Measurements from ENCODE around the gene DHX16.
A peak's percentile ranks its signal among the peaks of the same experiment; 100 is the strongest.

DHX16 gene

GRCh38 chr6:30615219-30615957 lies 57.4 kb downstream of the DHX16 start:
- no peaks in the 10 kb centered on the region for H3K9me3 ChIP-seq (ENCODE audit: control insufficient read depth in 2 of 2, low read length in 2 of 2)
- peak overlapping the region; percentile 98 to 99 for H3K4me3 ChIP-seq (ENCODE audit: low read length in 2 of 2)
- peak overlapping the region; percentile 95 to 100 for H3K9ac ChIP-seq (ENCODE audit: low read depth in 1 of 2, low read length in 2 of 2)
- H3K36me3 ChIP-seq (ENCODE audit: control insufficient read depth in 2 of 2, insufficient read depth in 2 of 2, low read length in 2 of 2): peaks cover 17 to 18% of the 10 kb centered on the region in 2 donors
- peak overlapping the region; percentile 98 for H3K27ac ChIP-seq (ENCODE audit: low read depth in 2 of 2, low read length in 2 of 2)
- H3K27me3 ChIP-seq (ENCODE audit: control insufficient read depth in 2 of 2, insufficient read depth in 2 of 2, low read length in 2 of 2): no peaks in the 10 kb centered on the region
- peaks cover 10 to 25% of the 10 kb centered on the region in 2 donors for H3K4me1 ChIP-seq (ENCODE audit: control insufficient read depth in 2 of 2, insufficient read depth in 2 of 2, low read length in 2 of 2)

DNA sequence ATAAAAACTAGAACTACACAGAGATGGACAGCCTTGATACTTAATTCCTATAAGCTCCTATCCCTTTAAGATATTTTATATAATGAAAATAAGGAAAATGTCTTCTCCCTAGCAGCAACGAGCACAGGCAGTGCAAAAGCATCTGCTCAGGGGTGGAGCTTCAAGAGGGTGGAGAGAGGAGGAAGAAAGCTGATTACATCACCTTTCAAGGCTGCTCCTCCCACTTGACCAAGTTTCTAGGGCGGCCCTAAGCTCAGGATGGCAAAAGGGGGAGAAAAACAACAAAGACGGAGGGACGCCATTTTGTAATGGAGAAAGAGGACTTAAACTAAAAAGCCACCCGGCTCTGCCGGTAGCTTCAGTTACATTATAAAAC lies 58.0 kb downstream of the DHX16 start:
- H3K4me3 ChIP-seq (ENCODE audit: low read length in 2 of 2): peak overlapping the region; percentile 98 to 99
- H3K27ac ChIP-seq (ENCODE audit: low read depth in 2 of 2, low read length in 2 of 2): peak overlapping the region; percentile 98
- H3K4me1 ChIP-seq (ENCODE audit: control insufficient read depth in 2 of 2, insufficient read depth in 2 of 2, low read length in 2 of 2): peaks cover 10 to 25% of the 10 kb centered on the region in 2 donors
- H3K9ac ChIP-seq (ENCODE audit: low read depth in 1 of 2, low read length in 2 of 2): peak overlapping the region; percentile 95 to 100
- H3K27me3 ChIP-seq (ENCODE audit: control insufficient read depth in 2 of 2, insufficient read depth in 2 of 2, low read length in 2 of 2): no peaks in the 10 kb centered on the region
- H3K36me3 ChIP-seq (ENCODE audit: control insufficient read depth in 2 of 2, insufficient read depth in 2 of 2, low read length in 2 of 2): peaks cover 15 to 17% of the 10 kb centered on the region in 2 donors
- no peaks in the 10 kb centered on the region for H3K9me3 ChIP-seq (ENCODE audit: control insufficient read depth in 2 of 2, low read length in 2 of 2)

- Histone ChIP-seq H3K4me1 (ENCODE audit: control insufficient read depth in 2 of 2, insufficient read depth in 2 of 2, low read length in 2 of 2) (peaks cover 10 to 20% of the 10 kb centered on the region in 2 donors), H3K27ac (ENCODE audit: low read depth in 2 of 2, low read length in 2 of 2) (peak overlapping the region; percentile 56 to 98), H3K9me3 (ENCODE audit: control insufficient read depth in 2 of 2, low read length in 2 of 2) (no peaks in the 10 kb centered on the region), H3K4me3 (ENCODE audit: low read length in 2 of 2) (peak overlapping the region; percentile 59 to 99), H3K36me3 (ENCODE audit: control insufficient read depth in 2 of 2, insufficient read depth in 2 of 2, low read length in 2 of 2) (peaks cover 13 to 18% of the 10 kb centered on the region in 2 donors), H3K27me3 (ENCODE audit: control insufficient read depth in 2 of 2, insufficient read depth in 2 of 2, low read length in 2 of 2) (no peaks in the 10 kb centered on the region), H3K9ac (ENCODE audit: low read depth in 1 of 2, low read length in 2 of 2) (peak overlapping the region; percentile 78 to 95)
Measured at GRCh38 chr6:30614044-30614842, 58.6 kb downstream of the DHX16 start.

GRCh38 chr6:30613251-30614043 lies 59.4 kb downstream of the DHX16 start:
- Histone ChIP-seq H3K9ac (ENCODE audit: low read depth in 1 of 2, low read length in 2 of 2) (peak overlapping the region in 1 of 2 donors; percentile 95), H3K9me3 (ENCODE audit: control insufficient read depth in 2 of 2, low read length in 2 of 2) (no peaks in the 10 kb centered on the region), H3K27me3 (ENCODE audit: control insufficient read depth in 2 of 2, insufficient read depth in 2 of 2, low read length in 2 of 2) (no peaks in the 10 kb centered on the region), H3K27ac (ENCODE audit: low read depth in 2 of 2, low read length in 2 of 2) (no peak overlapping the region), H3K4me1 (ENCODE audit: control insufficient read depth in 2 of 2, insufficient read depth in 2 of 2, low read length in 2 of 2) (peaks cover 7 to 12% of the 10 kb centered on the region in 2 donors), H3K4me3 (ENCODE audit: low read length in 2 of 2) (no peak overlapping the region), H3K36me3 (ENCODE audit: control insufficient read depth in 2 of 2, insufficient read depth in 2 of 2, low read length in 2 of 2) (peaks cover 21 to 26% of the 10 kb centered on the region in 2 donors)

DNA sequence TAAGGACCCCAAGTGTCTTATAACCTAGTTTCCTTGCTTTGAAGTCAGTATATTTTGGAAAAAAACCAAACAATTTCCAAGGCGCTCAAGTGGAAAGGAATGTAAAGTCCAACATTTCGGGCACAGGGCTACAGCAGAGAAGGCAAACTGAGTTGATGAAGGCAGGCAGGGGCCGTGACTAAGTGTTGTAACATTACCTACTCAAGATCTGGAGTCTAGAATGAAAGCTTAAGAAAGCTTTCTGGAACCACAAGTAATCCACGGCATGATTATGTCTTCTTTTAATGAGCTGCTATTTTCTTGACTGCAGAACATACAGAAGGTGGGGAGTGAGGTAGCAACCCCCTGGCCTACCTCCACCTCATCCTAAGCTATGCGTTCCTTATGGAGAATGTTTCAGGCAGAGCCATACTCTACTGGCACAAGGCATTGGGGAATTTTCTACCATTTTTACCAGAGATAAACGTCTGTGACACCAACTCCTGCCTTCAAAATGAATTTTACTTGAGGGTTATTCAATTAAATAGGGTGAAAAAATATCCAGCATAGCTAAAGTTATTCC lies 60.0 kb downstream of the DHX16 start:
- H3K4me3 ChIP-seq (ENCODE audit: low read length in 2 of 2): no peak overlapping the region
- H3K9me3 ChIP-seq (ENCODE audit: control insufficient read depth in 2 of 2, low read length in 2 of 2): no peaks in the 10 kb centered on the region
- peaks cover 5 to 8% of the 10 kb centered on the region in 2 donors for H3K4me1 ChIP-seq (ENCODE audit: control insufficient read depth in 2 of 2, insufficient read depth in 2 of 2, low read length in 2 of 2)
- H3K27me3 ChIP-seq (ENCODE audit: control insufficient read depth in 2 of 2, insufficient read depth in 2 of 2, low read length in 2 of 2): no peaks in the 10 kb centered on the region
- no peak overlapping the region for H3K27ac ChIP-seq (ENCODE audit: low read depth in 2 of 2, low read length in 2 of 2)
- H3K36me3 ChIP-seq (ENCODE audit: control insufficient read depth in 2 of 2, insufficient read depth in 2 of 2, low read length in 2 of 2): peaks cover 25 to 31% of the 10 kb centered on the region in 2 donors
- no peak overlapping the region for H3K9ac ChIP-seq (ENCODE audit: low read depth in 1 of 2, low read length in 2 of 2)

- no peaks in the 10 kb centered on the region for H3K9me3 ChIP-seq (ENCODE audit: control insufficient read depth in 2 of 2, low read length in 2 of 2)
- H3K27me3 ChIP-seq (ENCODE audit: control insufficient read depth in 2 of 2, insufficient read depth in 2 of 2, low read length in 2 of 2): no peaks in the 10 kb centered on the region
- no peak overlapping the region for H3K27ac ChIP-seq (ENCODE audit: low read depth in 2 of 2, low read length in 2 of 2)
- H3K9ac ChIP-seq (ENCODE audit: low read depth in 1 of 2, low read length in 2 of 2): no peak overlapping the region
- no peak overlapping the region for H3K4me3 ChIP-seq (ENCODE audit: low read length in 2 of 2)
- peaks cover 5 to 8% of the 10 kb centered on the region in 2 donors for H3K4me1 ChIP-seq (ENCODE audit: control insufficient read depth in 2 of 2, insufficient read depth in 2 of 2, low read length in 2 of 2)
- peaks cover 31 to 37% of the 10 kb centered on the region in 2 donors for H3K36me3 ChIP-seq (ENCODE audit: control insufficient read depth in 2 of 2, insufficient read depth in 2 of 2, low read length in 2 of 2)
Measured at GRCh38 chr6:30612213-30612612, 60.6 kb downstream of the DHX16 start.

DNA sequence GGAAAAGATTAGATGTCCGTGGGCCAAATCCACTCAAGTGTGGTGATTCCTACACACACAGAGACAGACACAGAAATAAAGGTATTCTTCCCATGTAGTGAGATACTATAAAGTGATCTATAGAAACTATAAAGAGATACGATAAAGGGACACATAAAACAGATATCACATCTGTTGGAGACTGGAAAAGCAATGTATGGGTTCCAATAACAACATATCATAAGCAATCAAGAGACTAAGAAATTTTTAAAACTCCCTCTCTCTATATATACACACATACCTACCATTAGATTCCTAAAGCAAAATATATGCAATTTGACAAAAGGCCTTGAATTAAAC lies 61.0 kb downstream of the DHX16 start:
- Histone ChIP-seq H3K9ac (ENCODE audit: low read depth in 1 of 2, low read length in 2 of 2) (no peak overlapping the region), H3K4me1 (ENCODE audit: control insufficient read depth in 2 of 2, insufficient read depth in 2 of 2, low read length in 2 of 2) (peaks cover 5 to 8% of the 10 kb centered on the region in 2 donors), H3K36me3 (ENCODE audit: control insufficient read depth in 2 of 2, insufficient read depth in 2 of 2, low read length in 2 of 2) (peaks cover 35 to 39% of the 10 kb centered on the region in 2 donors)

DNA sequence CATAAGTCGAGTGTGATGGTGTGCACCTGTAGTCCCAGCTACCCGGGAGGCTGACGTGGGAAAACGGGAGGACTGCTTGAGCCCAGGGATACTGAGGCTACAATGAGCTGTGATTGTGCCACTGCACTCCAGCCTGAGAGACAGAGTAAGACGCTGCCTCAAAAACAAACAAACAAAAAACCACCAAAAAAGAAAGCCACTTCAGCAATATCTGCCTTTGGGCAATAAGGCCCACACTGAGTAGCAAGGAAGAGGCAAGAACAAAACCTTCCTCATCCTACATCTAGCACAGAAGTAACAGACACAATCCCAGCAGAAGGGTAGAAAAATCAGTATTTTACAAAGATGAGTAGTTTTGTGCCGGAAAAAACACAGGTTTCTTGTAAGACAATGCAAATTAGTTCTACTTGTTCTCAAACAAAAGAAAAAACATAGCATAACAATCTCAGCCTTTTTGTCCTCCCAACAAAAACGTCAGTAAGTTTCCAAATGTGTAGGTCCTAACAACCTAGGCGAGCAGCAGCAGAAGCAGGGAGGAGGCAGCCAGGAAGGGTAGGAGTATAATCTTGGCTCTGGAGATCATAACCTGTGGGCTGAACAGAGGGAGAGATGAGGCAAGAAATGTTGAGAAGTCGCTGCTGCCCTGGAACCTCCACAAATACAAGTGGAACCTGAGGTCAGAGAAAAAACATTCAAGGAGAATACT lies 61.5 kb downstream of the DHX16 start:
- Histone ChIP-seq H3K9ac (ENCODE audit: low read depth in 1 of 2, low read length in 2 of 2) (no peak overlapping the region), H3K27me3 (ENCODE audit: control insufficient read depth in 2 of 2, insufficient read depth in 2 of 2, low read length in 2 of 2) (no peaks in the 10 kb centered on the region), H3K9me3 (ENCODE audit: control insufficient read depth in 2 of 2, low read length in 2 of 2) (no peaks in the 10 kb centered on the region), H3K36me3 (ENCODE audit: control insufficient read depth in 2 of 2, insufficient read depth in 2 of 2, low read length in 2 of 2) (peaks cover 35 to 40% of the 10 kb centered on the region in 2 donors), H3K4me1 (ENCODE audit: control insufficient read depth in 2 of 2, insufficient read depth in 2 of 2, low read length in 2 of 2) (peaks cover 5 to 8% of the 10 kb centered on the region in 2 donors), H3K4me3 (ENCODE audit: low read length in 2 of 2) (no peak overlapping the region), H3K27ac (ENCODE audit: low read depth in 2 of 2, low read length in 2 of 2) (no peak overlapping the region)

More for the DNA sequence above, 61.0 kb downstream of the DHX16 start:
- H3K27ac ChIP-seq (ENCODE audit: low read depth in 2 of 2, low read length in 2 of 2): no peak overlapping the region
- no peak overlapping the region for H3K4me3 ChIP-seq (ENCODE audit: low read length in 2 of 2)
- H3K27me3 ChIP-seq (ENCODE audit: control insufficient read depth in 2 of 2, insufficient read depth in 2 of 2, low read length in 2 of 2): no peaks in the 10 kb centered on the region
- no peaks in the 10 kb centered on the region for H3K9me3 ChIP-seq (ENCODE audit: control insufficient read depth in 2 of 2, low read length in 2 of 2)

DNA sequence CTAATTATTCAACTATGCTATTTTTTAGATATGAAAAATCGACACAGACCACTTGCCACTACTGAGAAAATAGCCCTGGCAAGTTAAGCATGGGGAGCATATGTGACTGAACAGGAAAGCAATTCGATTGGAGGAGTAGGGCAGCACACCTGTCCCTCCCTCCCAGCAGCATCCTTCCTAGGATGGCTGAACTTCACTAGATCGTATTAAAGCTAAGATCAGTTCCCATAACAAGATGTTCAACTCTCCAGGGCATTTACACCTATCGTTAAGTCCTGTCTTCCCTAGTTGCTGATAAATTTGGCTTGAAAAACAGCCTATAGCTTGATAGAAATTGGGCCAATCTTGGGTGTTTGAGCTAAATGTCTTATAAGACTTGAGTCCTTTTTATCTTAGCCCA lies 62.7 kb downstream of the DHX16 start:
- no peak overlapping the region for H3K9ac ChIP-seq (ENCODE audit: low read depth in 1 of 2, low read length in 2 of 2)
- H3K27ac ChIP-seq (ENCODE audit: low read depth in 2 of 2, low read length in 2 of 2): no peak overlapping the region
- H3K36me3 ChIP-seq (ENCODE audit: control insufficient read depth in 2 of 2, insufficient read depth in 2 of 2, low read length in 2 of 2): peaks cover 41 to 46% of the 10 kb centered on the region in 2 donors
- H3K27me3 ChIP-seq (ENCODE audit: control insufficient read depth in 2 of 2, insufficient read depth in 2 of 2, low read length in 2 of 2): no peaks in the 10 kb centered on the region
- H3K9me3 ChIP-seq (ENCODE audit: control insufficient read depth in 2 of 2, low read length in 2 of 2): no peaks in the 10 kb centered on the region
- H3K4me1 ChIP-seq (ENCODE audit: control insufficient read depth in 2 of 2, insufficient read depth in 2 of 2, low read length in 2 of 2): peaks cover 5 to 8% of the 10 kb centered on the region in 2 donors
- no peak overlapping the region for H3K4me3 ChIP-seq (ENCODE audit: low read length in 2 of 2)

Measured in mucosa of rectum (tissue), 2 donors.